ENCODE measurements around the gene HIRIP3. TPM values are rescaled to one million over a fixed set of nuclear protein-coding genes. Genes with fewer than 3 reads are reported as not detected.
A peak's percentile ranks its signal among the peaks of the same experiment; 100 is the strongest.
"Not testable (repeated sequence)": the region's sequence is repeated elsewhere in the genome, so short reads cannot be mapped to it uniquely, and the experiment has no call there.

The HIRIP3 gene
- polyA plus RNA-seq, 3 donors from 2014 or later = 14.1 to 23.5 (median 18.9) TPM

GRCh38 chr16:29962344-29962994 lies 32.9 kb downstream of the HIRIP3 start:
- H3K4me3 Mint-ChIP-seq = peak overlapping the region; percentile 88 to 93 (median 92)
- peaks cover 0 to 3% (median 0%) of the 10 kb centered on the region in 3 donors for H3K36me3 Mint-ChIP-seq
- peak in 2 of 3 donors; percentile 7 to 14 for DNase-seq
- H3K4me1 Mint-ChIP-seq = peaks cover 20 to 22% of the 10 kb centered on the region in 2 donors
- no peaks in the 10 kb centered on the region for H3K9me3 Mint-ChIP-seq
- H3K27ac Mint-ChIP-seq = peak overlapping the region; percentile 91 to 96 (median 94)
- peaks cover 0 to 4% (median 2%) of the 10 kb centered on the region in 3 donors for H3K27me3 Mint-ChIP-seq (ENCODE audit: low read depth in 3 of 3)

GRCh38 chr16:29961479-29962343 lies 33.7 kb downstream of the HIRIP3 start, which contains the start of gene TMEM219:
TSS of gene TMEM219 (plus strand) at chr16:29962079. CDS start at chr16:29963144, 1,065 bp downstream.
- H3K9me3 Mint-ChIP-seq = no peaks in the 10 kb centered on the region
- peak within 1 kb of the TSS; percentile 88 to 93 (median 92) for H3K4me3 Mint-ChIP-seq
- DNase-seq = peak; percentile 95 to 96 (median 95)
- peaks cover 0 to 3% (median 0%) of the 10 kb centered on the region in 3 donors for H3K36me3 Mint-ChIP-seq
- peaks cover 0 to 4% (median 2%) of the 10 kb centered on the region in 3 donors for H3K27me3 Mint-ChIP-seq (ENCODE audit: low read depth in 3 of 3)
- peaks cover 20 to 22% of the 10 kb centered on the region in 2 donors for H3K4me1 Mint-ChIP-seq
- H3K27ac Mint-ChIP-seq = peak within 1 kb of the TSS; percentile 91 to 96 (median 94)

GRCh38 chr16:29961127-29961478 lies 34.3 kb downstream of the HIRIP3 start:
- peaks cover 0 to 3% (median 0%) of the 10 kb centered on the region in 3 donors for H3K36me3 Mint-ChIP-seq
- H3K27me3 Mint-ChIP-seq (ENCODE audit: low read depth in 3 of 3) = peaks cover 0 to 4% (median 2%) of the 10 kb centered on the region in 3 donors
- no peaks in the 10 kb centered on the region for H3K9me3 Mint-ChIP-seq
- H3K27ac Mint-ChIP-seq = peak overlapping the region; percentile 90 to 94 (median 92)
- peaks cover 20 to 22% of the 10 kb centered on the region in 2 donors for H3K4me1 Mint-ChIP-seq
- no peak for DNase-seq
- H3K4me3 Mint-ChIP-seq = peak overlapping the region; percentile 88 to 92 (median 91)

- Mint-ChIP-seq H3K4me1 (peaks cover 20 to 22% of the 10 kb centered on the region in 2 donors), H3K27ac (peak overlapping the region in 2 of 6 donors; percentile 20 to 34), H3K4me3 (peak overlapping the region; percentile 2 to 60 (median 38))
- H3K27me3 Mint-ChIP-seq (ENCODE audit: low read depth in 3 of 3); H3K9me3 Mint-ChIP-seq; DNase-seq; H3K36me3 Mint-ChIP-seq: not testable (repeated sequence)
These were observed 35.6 kb downstream of the HIRIP3 start for GRCh38 chr16:29959821-29960220.

DNA sequence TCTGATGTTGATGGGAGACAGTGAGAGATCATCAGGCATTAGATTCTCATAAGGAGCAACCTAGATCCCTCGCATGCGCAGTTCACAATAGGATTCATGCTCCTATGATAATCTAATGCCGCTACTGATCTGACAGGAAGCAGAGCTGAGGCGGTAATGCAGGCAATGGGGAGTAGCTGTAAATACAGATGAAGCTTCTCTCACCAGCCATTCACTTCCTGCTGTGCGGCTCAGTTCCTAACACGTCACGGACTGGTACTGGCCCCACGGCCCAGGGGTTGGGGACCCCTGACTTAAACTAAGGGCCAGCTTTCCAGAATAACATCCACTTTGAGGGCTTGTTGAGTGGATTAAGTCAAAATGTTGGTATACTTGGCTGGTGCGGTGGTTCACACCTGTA lies 36.1 kb downstream of the HIRIP3 start:
- H3K27ac Mint-ChIP-seq = no peak overlapping the region
- no peaks in the 10 kb centered on the region for H3K9me3 Mint-ChIP-seq
- no peak overlapping the region for H3K4me3 Mint-ChIP-seq
- H3K27me3 Mint-ChIP-seq (ENCODE audit: low read depth in 3 of 3) = peaks cover 0 to 4% (median 2%) of the 10 kb centered on the region in 3 donors
- no peaks in the 10 kb centered on the region for H3K36me3 Mint-ChIP-seq
- DNase-seq = no peak
- H3K4me1 Mint-ChIP-seq = peaks cover 18 to 22% of the 10 kb centered on the region in 2 donors

GRCh38 chr16:29958756-29959155 lies 36.7 kb downstream of the HIRIP3 start:
- peaks cover 0 to 4% (median 2%) of the 10 kb centered on the region in 3 donors for H3K27me3 Mint-ChIP-seq (ENCODE audit: low read depth in 3 of 3)
- peaks cover 18 to 22% of the 10 kb centered on the region in 2 donors for H3K4me1 Mint-ChIP-seq
- no peaks in the 10 kb centered on the region for H3K9me3 Mint-ChIP-seq
- H3K4me3 Mint-ChIP-seq = no peak overlapping the region
- no peak for DNase-seq
- H3K27ac Mint-ChIP-seq = peak overlapping the region in 1 of 6 donors; percentile 21
- H3K36me3 Mint-ChIP-seq = no peaks in the 10 kb centered on the region

DNA sequence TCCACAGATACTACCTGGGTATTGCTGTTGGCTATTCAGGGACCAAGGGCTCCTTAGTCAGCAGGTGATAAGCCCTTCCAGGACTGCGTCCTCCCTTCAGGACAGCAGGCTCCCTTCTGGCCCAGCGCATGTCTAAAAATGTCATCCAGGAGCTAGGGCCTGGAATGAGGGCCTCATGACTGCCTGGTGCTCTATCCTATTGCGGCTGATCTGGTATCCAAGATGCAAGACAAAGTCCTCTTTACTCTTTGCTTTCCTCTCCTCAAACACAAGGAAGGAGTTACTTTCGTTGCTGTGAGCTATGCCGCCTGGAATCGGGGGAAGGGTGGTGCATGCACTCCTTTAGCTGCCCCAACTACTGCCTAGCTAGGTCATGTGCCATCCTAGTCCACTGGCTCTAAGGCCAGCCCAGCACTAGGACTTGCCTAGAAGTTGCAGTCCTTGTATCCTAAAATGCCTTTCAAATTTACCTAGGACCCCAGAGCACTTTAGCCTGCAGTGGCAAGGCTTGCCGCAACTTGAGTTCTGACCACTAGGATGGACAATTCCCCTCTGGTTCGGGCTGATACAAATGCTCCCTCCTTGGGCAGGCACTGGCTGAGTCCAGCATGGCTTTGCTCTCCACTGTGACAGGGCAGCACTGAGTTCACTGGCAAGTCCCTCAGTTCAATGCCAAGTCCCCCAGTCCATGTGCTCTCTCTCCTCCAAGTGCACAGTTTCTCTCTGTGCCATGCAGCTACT lies 43.6 kb downstream of the HIRIP3 start:
- H3K27me3 Mint-ChIP-seq (ENCODE audit: low read depth in 3 of 3) = peaks cover 0 to 4% (median 0%) of the 10 kb centered on the region in 3 donors
- peaks cover 0 to 4% (median under 1%) of the 10 kb centered on the region in 6 donors for H3K9me3 Mint-ChIP-seq
- H3K36me3 Mint-ChIP-seq = no peaks in the 10 kb centered on the region
- H3K4me1 Mint-ChIP-seq = no peaks in the 10 kb centered on the region
- H3K27ac Mint-ChIP-seq = no peak overlapping the region
- no peak overlapping the region for H3K4me3 Mint-ChIP-seq
- DNase-seq = no peak

DNA sequence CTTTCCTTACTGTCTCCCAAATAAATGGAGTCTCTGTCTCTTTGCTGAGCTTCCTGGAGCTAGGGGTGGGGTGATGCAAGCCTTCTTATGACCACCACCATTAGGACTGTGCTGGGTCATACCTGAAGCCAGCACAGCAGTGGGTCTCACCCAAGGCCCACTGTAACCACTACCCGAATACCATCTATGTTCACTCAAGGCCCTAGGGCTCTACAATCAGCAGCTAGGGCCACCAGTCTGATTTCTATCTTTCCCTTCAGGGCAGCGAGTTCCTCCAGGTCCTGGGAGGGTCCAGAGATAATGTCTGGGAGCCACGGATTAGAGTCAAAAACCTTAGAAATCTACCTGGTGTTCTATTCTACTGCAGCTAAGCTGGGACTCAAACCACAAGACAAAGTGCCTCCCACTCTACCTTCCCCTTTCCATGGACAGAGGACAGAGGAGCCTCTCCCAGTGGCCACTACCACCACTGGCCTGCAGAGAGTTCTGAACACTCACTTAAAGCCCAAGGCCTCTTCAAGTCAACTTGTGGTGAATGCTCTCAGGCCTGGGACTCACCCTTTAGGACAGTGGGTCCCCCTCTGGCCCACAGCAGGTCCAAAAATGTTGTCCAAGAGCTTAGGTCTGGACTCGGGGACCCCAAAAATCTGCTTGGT lies 44.5 kb downstream of the HIRIP3 start:
- peaks cover 0 to 4% (median under 1%) of the 10 kb centered on the region in 6 donors for H3K9me3 Mint-ChIP-seq
- H3K4me3 Mint-ChIP-seq = no peak overlapping the region
- H3K27ac Mint-ChIP-seq = no peak overlapping the region
- no peak for DNase-seq
- H3K27me3 Mint-ChIP-seq (ENCODE audit: low read depth in 3 of 3) = peaks cover 0 to 4% (median 0%) of the 10 kb centered on the region in 3 donors
- no peaks in the 10 kb centered on the region for H3K36me3 Mint-ChIP-seq
- no peaks in the 10 kb centered on the region for H3K4me1 Mint-ChIP-seq

DNA sequence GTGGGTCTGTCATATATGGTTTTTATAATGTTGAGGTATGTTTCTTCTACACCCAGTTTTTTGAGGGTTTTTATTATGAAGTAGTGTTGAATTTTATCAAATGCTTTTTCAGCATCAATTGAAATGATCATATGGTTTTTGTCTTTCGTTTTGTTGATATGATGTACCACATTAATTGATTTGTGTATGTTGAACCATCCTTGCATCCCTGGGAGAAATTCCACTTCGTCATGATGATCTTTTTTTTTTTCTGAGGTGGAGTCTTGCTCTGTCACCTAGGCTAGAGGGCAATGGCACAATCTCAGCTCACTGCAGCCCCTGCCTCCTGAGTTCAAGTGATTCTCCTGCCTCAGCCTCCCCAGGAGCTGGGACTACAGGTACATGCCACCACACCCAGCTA lies 47.5 kb downstream of the HIRIP3 start:
- Mint-ChIP-seq H3K36me3 (no peaks in the 10 kb centered on the region), H3K4me1 (no peaks in the 10 kb centered on the region), H3K27ac (no peak overlapping the region), H3K9me3 (peaks cover 0 to 4% (median under 1%) of the 10 kb centered on the region in 6 donors), H3K27me3 (ENCODE audit: low read depth in 3 of 3) (peaks cover 0 to 4% (median 3%) of the 10 kb centered on the region in 3 donors), H3K4me3 (no peak overlapping the region)
- DNase-seq = no peak

DNA sequence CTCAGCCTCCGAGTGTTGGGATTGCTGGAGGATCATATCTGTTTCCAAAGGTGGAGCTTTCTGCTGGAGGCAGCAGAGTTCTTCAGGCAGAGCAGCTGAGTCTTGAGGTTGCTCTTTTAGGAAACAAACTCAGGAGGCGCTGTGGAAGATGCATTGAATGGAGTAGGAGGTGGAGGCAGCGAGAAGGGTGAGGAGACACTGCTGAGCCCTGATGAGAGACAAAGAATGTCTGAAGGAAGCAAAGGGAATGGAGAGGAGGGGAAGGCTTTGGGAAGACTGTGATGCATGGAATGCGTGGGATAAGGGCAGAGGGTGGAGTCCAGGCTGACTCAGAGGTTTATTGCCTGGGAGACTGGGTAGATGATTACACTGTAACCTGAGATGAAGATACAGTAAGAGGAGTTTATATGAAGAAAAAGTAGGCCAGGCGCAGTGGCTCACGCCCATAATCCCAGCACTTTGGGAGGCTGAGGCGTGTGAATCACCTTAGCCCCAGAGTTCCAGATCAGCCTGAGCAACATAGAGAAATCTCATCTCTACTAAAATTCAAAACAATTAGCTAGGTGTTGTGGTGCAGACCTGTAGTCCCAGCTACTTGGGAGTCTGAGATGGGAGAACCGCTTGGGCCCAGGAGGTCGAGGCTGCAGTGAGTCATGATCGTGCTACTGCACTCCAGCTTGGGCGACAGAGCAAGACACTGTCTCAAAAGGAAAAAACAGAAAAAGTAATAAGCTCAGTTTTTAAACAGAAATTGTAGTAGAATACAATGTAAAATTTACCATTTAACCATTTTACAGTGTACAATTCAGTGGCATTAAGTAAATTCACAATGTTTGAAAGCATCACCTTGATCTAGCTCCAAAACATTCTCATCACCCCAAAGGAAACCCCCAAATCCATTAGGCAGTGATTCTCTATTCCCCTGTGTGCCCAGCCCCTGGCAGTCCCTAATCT lies 51.3 kb downstream of the HIRIP3 start:
- no peak overlapping the region for H3K27ac Mint-ChIP-seq
- H3K27me3 Mint-ChIP-seq (ENCODE audit: low read depth in 3 of 3) = peaks cover 3 to 10% (median 5%) of the 10 kb centered on the region in 3 donors
- no peaks in the 10 kb centered on the region for H3K36me3 Mint-ChIP-seq
- DNase-seq = no peak
- H3K9me3 Mint-ChIP-seq = no peaks in the 10 kb centered on the region
- H3K4me3 Mint-ChIP-seq = no peak overlapping the region
- H3K4me1 Mint-ChIP-seq = no peaks in the 10 kb centered on the region
